GM21825 (cell line): ENCODE data around the gene RAB11FIP3.

Experiments used
- ATAC-seq: cut with Tn5 transposase; IDR thresholded peaks from one replicate; pipeline ENCODE4 v1.9.1; 2021; ENCODE audit warnings: mild to moderate bottlenecking, moderate library complexity; ENCODE audit not compliant: unreplicated experiment

The RAB11FIP3 gene

DNA sequence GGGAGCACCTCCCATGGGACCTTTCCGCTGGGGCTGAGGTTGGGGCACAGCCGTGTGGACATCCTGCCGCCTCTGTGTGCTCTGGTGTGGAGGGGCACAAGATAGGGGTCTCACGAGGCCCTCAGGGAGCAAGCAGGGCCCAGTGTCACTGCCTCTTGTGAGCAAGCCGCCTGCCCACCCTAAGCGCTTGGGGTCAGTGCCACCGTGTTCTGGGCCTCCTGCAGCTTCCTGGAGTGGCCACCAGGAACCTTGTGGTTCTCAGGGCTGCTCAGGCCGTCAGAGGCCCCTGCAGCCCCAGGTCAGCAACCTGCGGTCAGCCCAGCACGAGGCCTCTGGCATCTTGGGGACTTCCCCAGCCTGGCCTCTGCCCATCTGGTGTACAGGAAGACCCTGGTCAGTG, 88.5 kb downstream of the RAB11FIP3 start:
- no peak for ATAC-seq

DNA sequence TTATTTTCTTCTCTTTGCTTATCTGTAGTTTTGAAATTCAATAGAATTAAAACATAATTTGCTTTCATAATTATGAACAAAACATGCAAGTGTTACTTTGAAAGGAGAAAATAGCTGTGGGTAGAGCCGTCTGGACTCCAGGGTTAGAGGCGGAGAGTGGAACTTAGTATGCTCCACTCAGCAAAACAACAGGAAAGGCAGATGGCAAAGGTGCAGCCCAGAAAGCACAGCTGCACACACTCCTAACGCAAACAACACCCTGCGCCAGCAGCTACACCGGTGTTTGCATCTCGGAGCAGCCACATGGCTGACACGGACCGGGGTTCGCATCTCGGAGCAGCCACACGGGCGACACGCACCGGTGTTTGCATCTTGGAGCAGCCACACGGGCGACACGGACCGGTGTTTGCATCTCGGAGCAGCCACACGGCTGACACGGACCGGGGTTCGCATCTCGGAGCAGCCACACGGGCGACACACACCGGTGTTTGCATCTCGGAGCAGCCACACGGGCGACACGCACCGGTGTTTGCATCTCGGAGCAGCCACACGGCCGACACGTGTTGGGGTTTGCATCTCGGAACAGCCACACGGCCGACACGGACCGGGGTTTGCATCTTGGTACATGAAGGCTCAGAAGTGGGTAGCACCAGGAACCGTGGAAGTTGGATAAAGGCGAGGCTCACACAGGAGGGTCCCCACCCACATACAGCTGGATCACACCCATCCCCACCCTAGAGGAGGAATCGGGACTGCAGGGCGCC, 89.9 kb downstream of the RAB11FIP3 start:
- no peak for ATAC-seq

GRCh38 chr16:515939-516226, 90.4 kb downstream of the RAB11FIP3 start:
- ATAC-seq, result no peak

- no peak for ATAC-seq
Observed at GRCh38 chr16:516301-516700, 90.9 kb downstream of the RAB11FIP3 start.

DNA sequence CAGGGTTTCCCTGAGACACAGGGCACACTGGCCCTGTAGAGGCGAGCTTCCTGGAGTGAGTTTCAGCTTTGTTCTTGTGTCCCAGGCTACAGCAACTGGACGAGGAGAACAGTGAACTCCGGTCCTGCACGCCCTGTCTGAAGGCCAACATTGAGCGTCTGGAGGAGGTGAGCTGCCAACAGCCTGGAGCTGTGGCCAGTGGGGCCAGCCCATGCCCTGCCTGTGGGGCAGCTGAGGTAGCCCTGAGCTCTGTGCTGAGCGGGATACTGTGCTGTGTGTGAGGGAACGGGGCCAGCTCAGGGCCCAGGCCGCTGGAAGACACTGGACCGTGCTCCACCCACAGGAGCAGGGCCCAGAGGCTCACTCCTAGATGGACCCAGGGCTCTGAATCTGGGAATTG, 93.4 kb downstream of the RAB11FIP3 start:
- no peak for ATAC-seq

DNA sequence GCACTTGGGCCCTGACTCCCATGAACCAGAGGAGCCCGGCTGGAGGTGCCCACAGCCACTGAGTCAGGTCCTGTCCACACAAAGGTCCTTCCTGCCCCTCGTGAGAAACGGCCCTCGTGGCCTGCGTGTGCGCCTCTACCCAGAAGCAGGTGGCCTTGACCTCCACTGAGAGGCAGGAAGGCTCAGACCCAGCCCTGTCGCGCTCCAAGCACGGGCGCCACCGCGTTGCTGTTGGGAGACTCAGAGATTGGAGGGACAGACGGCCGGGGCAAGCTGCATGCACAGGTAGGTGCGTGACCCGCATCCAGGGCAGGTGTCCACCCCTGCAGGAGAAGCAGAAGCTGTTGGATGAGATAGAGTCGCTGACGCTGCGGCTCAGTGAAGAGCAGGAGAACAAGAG, 94.0 kb downstream of the RAB11FIP3 start:
- no peak for ATAC-seq

GRCh38 chr16:519841-520687, 94.6 kb downstream of the RAB11FIP3 start:
- no peak for ATAC-seq

- no peak for ATAC-seq
Observed at GRCh38 chr16:520847-521246, 95.4 kb downstream of the RAB11FIP3 start.

GRCh38 chr16:521381-522210, 96.1 kb downstream of the RAB11FIP3 start:
- ATAC-seq, result no peak

DNA sequence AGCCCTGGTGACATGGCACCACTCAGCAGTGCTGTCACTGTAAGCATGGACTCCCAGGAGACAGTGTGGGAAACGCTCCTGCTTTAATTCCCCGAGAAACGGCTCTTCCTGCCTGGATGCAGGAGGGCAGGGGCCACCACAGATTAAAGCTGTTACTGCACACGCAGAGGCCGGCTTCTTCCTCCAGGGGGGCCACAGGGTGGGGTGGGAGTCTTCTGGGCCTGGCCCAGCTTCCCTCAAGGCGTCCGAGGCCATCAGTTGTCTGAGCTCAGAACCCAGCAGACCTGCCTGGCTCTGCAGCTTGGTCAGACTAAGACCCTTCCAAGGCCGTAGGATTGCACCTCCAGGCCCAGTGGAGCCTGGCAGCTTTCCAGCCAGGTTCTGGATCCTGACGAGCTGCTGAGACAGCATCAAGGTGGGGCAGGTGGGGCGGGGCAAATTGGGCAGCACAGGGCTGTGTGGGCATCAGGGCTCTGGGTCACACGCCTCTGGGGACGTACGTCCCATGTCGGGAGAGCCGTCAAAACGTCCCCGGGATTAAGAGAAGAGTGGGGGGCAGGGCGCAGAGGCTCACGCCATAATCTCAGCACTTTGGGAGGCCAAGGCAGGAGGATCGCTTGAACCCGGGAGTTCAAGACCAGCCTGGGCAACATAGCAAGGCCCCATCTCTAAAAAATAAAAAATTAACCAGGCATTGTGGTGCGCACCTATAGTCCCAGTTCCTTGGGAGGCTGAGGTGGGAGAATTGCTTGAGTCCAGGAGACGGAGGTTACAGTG, 97.1 kb downstream of the RAB11FIP3 start:
- no peak for ATAC-seq

- ATAC-seq, result no peak
Observed at GRCh38 chr16:523097-523741, 97.8 kb downstream of the RAB11FIP3 start.

DNA sequence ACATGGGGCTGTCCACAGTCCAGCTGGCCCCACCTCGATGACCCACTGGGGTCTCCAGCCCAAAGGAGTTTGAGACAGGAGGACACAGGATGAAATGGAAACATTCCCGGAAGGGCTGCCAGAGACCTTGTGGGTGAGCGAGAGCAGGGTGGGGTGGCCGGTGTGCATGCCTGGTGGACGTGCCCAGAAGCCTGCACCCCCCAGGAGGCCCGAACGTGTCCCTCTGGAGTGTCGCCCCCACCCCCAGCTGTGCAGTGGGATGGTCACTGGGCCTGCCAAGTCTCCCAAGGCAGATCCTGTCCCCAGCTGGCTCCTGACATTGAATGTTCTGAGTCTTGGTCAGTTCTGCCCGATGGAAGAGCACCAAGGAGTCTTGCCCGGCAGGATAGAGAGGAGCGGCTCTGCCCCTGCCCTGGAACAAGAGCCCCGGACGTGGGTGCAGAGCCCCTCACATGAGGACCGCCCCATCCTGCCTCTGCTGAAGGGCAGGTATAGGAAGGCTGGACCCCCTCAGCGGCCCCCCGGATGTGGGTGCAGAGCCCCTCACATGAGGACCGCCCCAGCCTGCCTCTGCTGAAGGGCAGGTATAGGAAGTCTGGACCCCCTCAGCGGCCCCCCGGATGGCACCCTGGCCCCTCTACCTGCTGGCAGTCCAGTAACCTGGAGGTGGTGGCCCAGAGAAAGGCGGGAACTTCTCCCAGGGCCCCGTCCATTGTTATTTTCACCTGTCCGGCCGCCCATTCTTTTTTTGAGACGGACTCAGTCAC, 99.0 kb downstream of the RAB11FIP3 start:
- ATAC-seq, result no peak

GRCh38 chr16:525123-525519, 99.7 kb downstream of the RAB11FIP3 start:
- ATAC-seq, result no peak

GRCh38 chr16:525520-526180, 100.2 kb downstream of the RAB11FIP3 start:
- no peak for ATAC-seq

DNA sequence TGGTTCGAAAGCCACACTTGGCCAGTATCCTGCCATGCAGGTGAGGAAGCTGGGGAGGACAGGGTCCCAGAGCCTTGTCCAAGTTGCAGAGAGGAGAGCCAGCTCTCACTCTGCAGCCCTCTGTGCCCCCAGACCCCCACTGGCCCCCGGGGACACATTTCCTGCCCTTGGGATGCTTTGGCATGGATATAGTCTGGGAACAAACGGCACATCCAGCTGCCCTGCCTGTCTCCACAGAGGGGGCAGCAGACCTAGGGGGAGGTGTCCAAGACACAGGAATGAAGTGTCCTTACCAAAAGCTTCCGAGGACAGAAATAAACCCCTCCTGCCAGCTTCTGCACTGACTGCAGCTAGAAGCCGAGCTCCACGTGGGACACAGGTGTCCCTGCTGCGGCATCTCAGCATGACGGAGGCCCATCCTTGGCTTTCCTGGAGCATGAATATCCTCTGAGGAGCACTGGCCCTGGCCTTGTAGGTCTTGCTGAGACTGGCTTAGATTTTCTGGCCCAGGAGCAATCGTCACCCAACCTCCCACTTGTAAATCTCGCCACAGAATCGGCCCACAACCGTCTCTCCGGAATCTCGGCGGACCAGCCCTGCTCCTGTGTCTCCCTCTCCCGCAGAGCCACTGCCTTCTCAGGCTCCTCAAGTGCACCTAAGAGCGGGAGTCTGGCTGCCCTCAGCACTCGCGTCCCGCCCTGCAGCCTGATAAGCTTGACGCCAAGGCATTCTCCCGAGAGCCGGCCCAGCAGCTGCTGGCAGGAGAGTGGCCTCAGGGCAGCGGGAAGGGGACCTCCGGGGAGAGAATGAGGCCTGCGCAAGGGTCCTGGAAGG, 100.9 kb downstream of the RAB11FIP3 start:
- ATAC-seq, result no peak

DNA sequence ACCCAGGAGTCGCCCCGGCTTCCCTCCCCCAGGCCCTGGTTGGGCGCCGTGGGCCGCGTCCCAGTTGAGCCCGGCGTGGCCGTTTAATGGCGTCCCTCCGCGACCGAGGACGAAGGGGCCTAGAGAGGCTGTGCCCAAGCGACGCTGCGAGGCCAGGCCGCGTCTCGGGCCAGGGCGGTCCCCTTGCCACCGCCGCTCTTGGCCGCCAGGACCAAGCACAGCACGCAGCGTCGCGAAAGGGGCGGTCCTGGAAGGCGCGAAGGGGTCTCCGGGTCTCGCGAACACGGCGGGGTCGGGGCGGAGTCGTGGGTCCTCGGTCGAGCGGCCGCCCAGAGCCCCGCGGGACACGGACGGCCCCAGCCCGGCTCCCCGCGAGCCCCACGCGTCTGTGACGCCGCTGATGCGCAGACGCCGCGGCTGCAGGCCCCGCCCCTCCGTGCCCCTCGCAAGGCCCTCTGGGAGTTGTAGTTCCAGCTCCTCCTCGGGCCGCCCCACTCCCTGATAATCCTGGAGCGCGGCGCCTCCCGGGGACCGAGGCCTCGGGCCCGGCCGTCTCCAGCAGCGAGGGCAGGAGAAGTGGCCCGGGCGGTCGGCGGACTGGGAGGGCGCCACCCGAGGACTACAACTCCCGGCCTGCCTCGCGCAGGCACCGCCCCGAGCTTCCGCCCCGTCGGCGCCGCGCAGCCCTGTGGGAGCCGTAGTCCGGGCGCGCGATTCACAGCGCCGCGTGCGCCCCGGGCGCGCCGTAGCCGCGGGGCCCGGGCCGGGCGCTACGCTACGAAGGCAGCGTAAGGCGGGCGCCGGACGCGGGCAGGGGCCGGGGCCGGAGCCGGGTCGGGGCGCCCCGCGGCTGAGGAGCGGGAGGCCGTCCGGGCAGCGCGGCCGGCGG, 101.8 kb downstream of the RAB11FIP3 start, which contains the start of gene CAPN15:
Gene CAPN15, plus strand, starts transcription at position 698 of the 889 bp plus-strand sequence. CDS start 19,127 bp downstream, outside the sequence.
- ATAC-seq, result peak; percentile 59
